Panc1 (cell line): ENCODE results near the gene HES4.

ENCODE experiments used
- CTCF ChIP-seq: fragments of 450-650 bp; IDR thresholded peaks from 2 replicates; pipeline ENCODE4 v1.5.1; 2017; ENCODE audit warnings: mild to moderate bottlenecking
- POLR2AphosphoS5 ChIP-seq: IDR thresholded peaks from 2 replicates; pipeline ENCODE4 v1.6.1; 2012; ENCODE audit warnings: mild to moderate bottlenecking, low read depth, low read length, moderate library complexity
- SIN3A ChIP-seq: IDR thresholded peaks from 2 replicates; pipeline ENCODE4 v1.6.1; 2012; ENCODE audit warnings: low read depth, mild to moderate bottlenecking, low read length, moderate library complexity, borderline replicate concordance; ENCODE audit not compliant: insufficient read depth
- TCF7L2 ChIP-seq: IDR thresholded peaks from 2 replicates; pipeline ENCODE4 v1.6.1; 2011; ENCODE audit warnings: mild to moderate bottlenecking, low read depth, low read length, inconsistent platforms
- TF ChIP-seq, protein P1 (sequence below), 2 experiments: IDR thresholded peaks; 2 replicates each; pipeline ENCODE4 v1.6.1; 2011 to 2012; ENCODE audit warnings: low read depth in 2 of 2, control low read depth in 1 of 2, low read length in 1 of 2, mild to moderate bottlenecking in 1 of 2, moderate library complexity in 1 of 2; ENCODE audit not compliant: insufficient read depth in 1 of 2

DNA sequence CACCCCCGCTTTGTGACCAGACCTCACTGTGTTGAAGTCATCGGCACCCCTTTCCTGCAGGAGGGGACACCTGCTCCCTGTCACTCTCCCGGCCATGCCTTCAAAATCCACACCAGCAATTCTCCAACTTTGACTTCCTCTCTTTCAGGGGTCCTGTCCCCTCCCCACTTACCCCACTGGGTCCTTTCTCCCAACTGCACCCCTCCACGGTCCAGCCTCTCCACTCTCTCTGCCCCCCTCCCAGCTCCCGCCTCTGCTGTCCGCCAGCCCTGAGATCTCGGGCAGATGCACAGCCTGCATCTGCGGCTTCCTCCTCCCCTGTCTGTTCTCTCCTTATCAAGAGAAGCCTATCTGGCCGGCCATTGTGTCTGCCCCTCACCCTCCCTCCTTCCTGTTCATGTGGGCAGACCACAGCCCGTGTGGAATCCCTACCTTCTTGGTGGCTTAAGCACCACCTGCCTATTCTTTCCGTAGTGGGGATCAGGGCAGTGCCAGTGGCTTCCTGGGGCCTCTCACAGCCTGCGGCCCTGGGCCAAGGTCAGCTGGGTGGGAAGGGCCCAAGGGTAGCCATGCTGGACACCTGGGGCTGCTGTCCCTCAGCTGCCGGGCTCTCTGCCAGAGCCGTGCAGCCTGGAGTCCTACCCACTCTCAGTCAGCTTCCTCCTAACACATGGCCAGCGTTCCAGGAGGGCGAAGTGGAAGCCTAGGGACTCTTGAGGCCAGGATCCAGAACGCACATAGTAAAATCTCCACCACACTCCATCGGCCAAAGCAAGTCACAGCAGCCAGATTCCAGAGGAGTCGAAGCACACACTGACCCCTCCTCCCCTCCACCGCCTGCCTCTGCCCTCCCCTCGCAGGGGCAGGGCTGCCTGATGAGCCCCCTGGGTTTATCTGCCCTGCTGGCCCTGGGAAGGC, 5.1 kb upstream of the HES4 start:
- TF ChIP-seq CTCF (no peak), TCF7L2 (no peak), POLR2AphosphoS5 (no peak), SIN3A (no peak)
- TF ChIP-seq, protein P1, sequence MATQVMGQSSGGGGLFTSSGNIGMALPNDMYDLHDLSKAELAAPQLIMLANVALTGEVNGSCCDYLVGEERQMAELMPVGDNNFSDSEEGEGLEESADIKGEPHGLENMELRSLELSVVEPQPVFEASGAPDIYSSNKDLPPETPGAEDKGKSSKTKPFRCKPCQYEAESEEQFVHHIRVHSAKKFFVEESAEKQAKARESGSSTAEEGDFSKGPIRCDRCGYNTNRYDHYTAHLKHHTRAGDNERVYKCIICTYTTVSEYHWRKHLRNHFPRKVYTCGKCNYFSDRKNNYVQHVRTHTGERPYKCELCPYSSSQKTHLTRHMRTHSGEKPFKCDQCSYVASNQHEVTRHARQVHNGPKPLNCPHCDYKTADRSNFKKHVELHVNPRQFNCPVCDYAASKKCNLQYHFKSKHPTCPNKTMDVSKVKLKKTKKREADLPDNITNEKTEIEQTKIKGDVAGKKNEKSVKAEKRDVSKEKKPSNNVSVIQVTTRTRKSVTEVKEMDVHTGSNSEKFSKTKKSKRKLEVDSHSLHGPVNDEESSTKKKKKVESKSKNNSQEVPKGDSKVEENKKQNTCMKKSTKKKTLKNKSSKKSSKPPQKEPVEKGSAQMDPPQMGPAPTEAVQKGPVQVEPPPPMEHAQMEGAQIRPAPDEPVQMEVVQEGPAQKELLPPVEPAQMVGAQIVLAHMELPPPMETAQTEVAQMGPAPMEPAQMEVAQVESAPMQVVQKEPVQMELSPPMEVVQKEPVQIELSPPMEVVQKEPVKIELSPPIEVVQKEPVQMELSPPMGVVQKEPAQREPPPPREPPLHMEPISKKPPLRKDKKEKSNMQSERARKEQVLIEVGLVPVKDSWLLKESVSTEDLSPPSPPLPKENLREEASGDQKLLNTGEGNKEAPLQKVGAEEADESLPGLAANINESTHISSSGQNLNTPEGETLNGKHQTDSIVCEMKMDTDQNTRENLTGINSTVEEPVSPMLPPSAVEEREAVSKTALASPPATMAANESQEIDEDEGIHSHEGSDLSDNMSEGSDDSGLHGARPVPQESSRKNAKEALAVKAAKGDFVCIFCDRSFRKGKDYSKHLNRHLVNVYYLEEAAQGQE (IDR thresholded peaks at IDR 0.05; ENCODE audit: insufficient read depth in 1 of 2, low read depth in 2 of 2, low read length in 1 of 2), result no peak
